ENCODE measurements around the gene AADAT. TPM values are rescaled to one million over a fixed set of nuclear protein-coding genes. Genes with fewer than 3 reads are reported as not detected.

AADAT gene
- total and polyA plus RNA-seq, 9 donors, result 3.1 to 11.3 (median 5.1) TPM

- H3K4me3 ChIP-seq, result no peak overlapping the region
- H3K36me3 ChIP-seq, result no peaks in the 10 kb centered on the region
- H3K4me1 ChIP-seq (ENCODE audit: insufficient read depth), result no peaks in the 10 kb centered on the region
- no peak overlapping the region for H3K27ac ChIP-seq
- TF ChIP-seq POLR2A (IDR thresholded peaks at IDR 0.05) (no peak), EP300 (IDR thresholded peaks at IDR 0.05) (no peak), CTCF (IDR thresholded peaks at IDR 0.05) (no peak)
- no peaks in the 10 kb centered on the region for H3K9me3 ChIP-seq
- no peak for DNase-seq
- intact Hi-C loops (cut with DNase I), result no loop called here
- no peaks in the 10 kb centered on the region for H3K27me3 ChIP-seq
- 88 to 92% (median 90%) methylated on average over 4 of the region's 4 CpGs for WGBS, 3 donors
Measured at GRCh38 chr4:170059421-170059820, 30.3 kb downstream of the AADAT start.

- no peaks in the 10 kb centered on the region for H3K27me3 ChIP-seq
- intact Hi-C loops (cut with DNase I), result no loop called here
Measured at GRCh38 chr4:170058826-170059225, 30.9 kb downstream of the AADAT start.

GRCh38 chr4:170057866-170058265 lies 31.9 kb downstream of the AADAT start:
- no peak for TF ChIP-seq POLR2A (IDR thresholded peaks at IDR 0.05)
- TF ChIP-seq EP300 (IDR thresholded peaks at IDR 0.05), result no peak
- no peak for TF ChIP-seq CTCF (IDR thresholded peaks at IDR 0.05)
- Histone ChIP-seq H3K9me3 (no peaks in the 10 kb centered on the region), H3K27ac (no peak overlapping the region), H3K4me1 (ENCODE audit: insufficient read depth) (no peaks in the 10 kb centered on the region), H3K27me3 (no peaks in the 10 kb centered on the region), H3K36me3 (no peaks in the 10 kb centered on the region), H3K4me3 (no peak overlapping the region)
- WGBS, 3 donors, result 26 to 39% (median 28%) methylated on average over 4 of the region's 4 CpGs
- intact Hi-C loops (cut with DNase I), result no loop called here
- DNase-seq, result no peak

More at GRCh38 chr4:170058826-170059225, 30.9 kb downstream of the AADAT start:
- Histone ChIP-seq H3K36me3 (no peaks in the 10 kb centered on the region), H3K27ac (no peak overlapping the region), H3K4me3 (no peak overlapping the region), H3K9me3 (no peaks in the 10 kb centered on the region), H3K4me1 (ENCODE audit: insufficient read depth) (no peaks in the 10 kb centered on the region)
- no peak for DNase-seq
- TF ChIP-seq POLR2A (IDR thresholded peaks at IDR 0.05) (no peak), EP300 (IDR thresholded peaks at IDR 0.05) (no peak), CTCF (IDR thresholded peaks at IDR 0.05) (no peak)
- WGBS, 3 donors, result 40 to 56% (median 48%) methylated on average over 2 of the region's 2 CpGs

GRCh38 chr4:170052919-170053318 lies 36.8 kb downstream of the AADAT start:
- TF ChIP-seq CTCF (IDR thresholded peaks at IDR 0.05) (no peak), EP300 (IDR thresholded peaks at IDR 0.05) (no peak), POLR2A (IDR thresholded peaks at IDR 0.05) (no peak)
- no peak overlapping the region for H3K27ac ChIP-seq
- H3K4me1 ChIP-seq (ENCODE audit: insufficient read depth), result no peaks in the 10 kb centered on the region
- intact Hi-C loops (cut with DNase I), result no loop called here
- H3K9me3 ChIP-seq, result no peaks in the 10 kb centered on the region
- no peak overlapping the region for H3K4me3 ChIP-seq
- no peaks in the 10 kb centered on the region for H3K27me3 ChIP-seq
- H3K36me3 ChIP-seq, result no peaks in the 10 kb centered on the region
- no peak for DNase-seq
- WGBS, 3 donors, result 49 to 54% (median 50%) methylated on average over 5 of the region's 5 CpGs

Data from ovary (tissue), 9 donors.